GM21737 (cell line): ENCODE data around the gene HRH1.

ENCODE experiments used
- ATAC-seq: cut with Tn5 transposase; IDR thresholded peaks from one replicate; pipeline ENCODE4 v1.9.1; 2021; ENCODE audit warnings: mild to moderate bottlenecking, moderate library complexity; ENCODE audit not compliant: unreplicated experiment

The HRH1 gene

DNA sequence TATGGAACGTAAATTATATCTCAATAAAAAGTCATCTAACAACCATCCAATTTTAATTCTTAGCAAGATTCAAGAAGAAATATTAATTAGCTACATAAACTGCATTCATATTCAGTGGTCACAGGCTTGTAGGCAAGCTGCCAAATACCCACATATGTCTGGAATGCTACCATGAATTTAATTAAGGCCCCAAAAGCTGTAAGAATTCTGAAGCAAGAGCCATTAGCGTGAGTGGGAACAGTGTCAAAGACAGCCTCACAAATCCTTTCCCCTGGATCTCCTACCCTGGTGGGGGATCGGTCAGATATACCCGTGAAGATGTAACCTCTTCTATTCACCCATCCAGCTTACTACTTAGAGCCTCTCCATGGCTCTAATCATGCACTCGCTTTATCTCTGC lies 157.9 kb downstream of the HRH1 start:
- no peak for ATAC-seq
